ENCODE data around the gene HTR7. TPM values are rescaled to one million over a fixed set of nuclear protein-coding genes. Genes with fewer than 3 reads are reported as not detected.

Gene HTR7
- total and polyA plus RNA-seq, 2 of the 8 experiments (the other 6 are each of a cell fraction or from before 2014, with no cell fraction given): 22.9 to 24.6 TPM

- no peak overlapping the region for H3K9ac ChIP-seq (replicated peaks in 1 of 4; ENCODE audit: extremely low read depth in 1 of 4, low read depth in 3 of 4, low read length in 3 of 4)
- ChIA-PET CTCF (ENCODE audit: partially characterized antibody) (interaction anchor here (0.9 to 3.9 kb wide), 19 partner anchors 11 to 70 kb away, joined by 3 to 48 read pairs (median 10); partner anchors contain the start of gene HTR7), POLR2A (ENCODE audit: partially characterized antibody) (no interaction called here)
- H3K4me3 ChIP-seq (ENCODE audit: extremely low read depth in 1 of 4, insufficient read depth in 2 of 4, low read depth in 3 of 4, low read length in 4 of 4): no peak overlapping the region
- no peak overlapping the region for H3K56ac ChIP-seq (replicated peaks; ENCODE audit: insufficient read length, low read depth, low read length)
- peaks cover 0 to 94% of the 10 kb centered on the region in 2 experiments; a peak in 2 of 4 replicates for H3K79me2 ChIP-seq (ENCODE audit: control insufficient read depth in 1 of 2, insufficient read depth in 2 of 2, low read length in 2 of 2)
- WGBS, 2 experiments (ENCODE audit: extremely low coverage in 1 of 2, insufficient coverage in 1 of 2, insufficient read length in 1 of 2, insufficient replicate concordance in 2 of 2, low coverage in 1 of 2, low lambda C conversion rate in 2 of 2, missing lambda C conversion rate in 1 of 2): 74% methylated on average over 3 of the region's 3 CpGs; no CpG with 5 or more reads in 1 of the 2 experiments
- H3K9me3 ChIP-seq (ENCODE audit: insufficient read depth in 2 of 2, low read depth in 1 of 2, low read length in 1 of 2): no peaks in the 10 kb centered on the region
- no peaks in the 10 kb centered on the region for H3K27me3 ChIP-seq (replicated peaks in 1 of 4; ENCODE audit: control insufficient read depth in 3 of 4, extremely low read depth in 1 of 4, insufficient read depth in 3 of 4, low read length in 3 of 4)
- no peak overlapping the region for H3K4me2 ChIP-seq (ENCODE audit: insufficient read depth in 1 of 2, low read depth in 2 of 2, low read length in 2 of 2)
- H3K18ac ChIP-seq (ENCODE audit: extremely low read depth, low read length): no peak overlapping the region
- H3K79me1 ChIP-seq (ENCODE audit: low read depth, low read length): no peaks in the 10 kb centered on the region
- no peak overlapping the region for H2BK5ac ChIP-seq (ENCODE audit: low read depth, low read length)
- no peak overlapping the region for H4K5ac ChIP-seq (ENCODE audit: insufficient read length, low read depth, low read length)
- no peaks in the 10 kb centered on the region for H3K36me3 ChIP-seq (ENCODE audit: control insufficient read depth in 2 of 4, insufficient read depth in 4 of 4, low read length in 3 of 4)
- no peak overlapping the region for H2AK5ac ChIP-seq (ENCODE audit: low read depth, low read length)
- no peak overlapping the region for H3K14ac ChIP-seq (ENCODE audit: insufficient read length)
- no peak for DNase-seq (ENCODE audit: low read depth in 1 of 2, low spot score in 2 of 2)
- H2BK20ac ChIP-seq (ENCODE audit: low read length): no peak overlapping the region
- H4K8ac ChIP-seq (ENCODE audit: extremely low read depth, insufficient read depth, low read length): no peak overlapping the region
- no peak overlapping the region for H3K27ac ChIP-seq (ENCODE audit: low read depth, low read length)
- peak; percentile 45; the same call in 1 of the 2 replicates for TF ChIP-seq CEBPB (IDR thresholded peaks at IDR 0.05; ENCODE audit: low read depth, low read length)
- TF ChIP-seq CHD2 (IDR thresholded peaks at IDR 0.05; ENCODE audit: low read length): no peak
- TF ChIP-seq KDM4A (IDR thresholded peaks at IDR 0.05; ENCODE audit: low read depth, low read length, severe bottlenecking): no peak
- no peak for TF ChIP-seq JUN (IDR thresholded peaks at IDR 0.05; ENCODE audit: low read depth, low read length)
- no peak overlapping the region for H2AFZ ChIP-seq (ENCODE audit: low read length)
- no peak overlapping the region for H4K91ac ChIP-seq (replicated peaks; ENCODE audit: insufficient read length, low read length)
- no peaks in the 10 kb centered on the region for H4K20me1 ChIP-seq (replicated peaks in 1 of 2; ENCODE audit: control insufficient read depth in 1 of 2, insufficient read depth in 2 of 2, low read length in 2 of 2)
- H2BK15ac ChIP-seq (ENCODE audit: low read length): no peak overlapping the region
- no peak overlapping the region for H2BK120ac ChIP-seq (replicated peaks; ENCODE audit: low read depth, low read length)
- peaks cover 0 to 11% (median 4%) of the 10 kb centered on the region in 4 experiments; a peak in 4 of 7 replicates for H3K4me1 ChIP-seq (replicated peaks in 1 of 4; ENCODE audit: control insufficient read depth in 3 of 4, insufficient read depth in 4 of 4, low read length in 3 of 4)
- peak; percentile 42 for FAIRE-seq
- H3K4ac ChIP-seq (replicated peaks; ENCODE audit: insufficient read length, low read depth, low read length): no peak overlapping the region
- H3K23ac ChIP-seq (ENCODE audit: insufficient read length): no peak overlapping the region
- no peak overlapping the region for H2BK12ac ChIP-seq (ENCODE audit: low read depth, low read length)
- no peaks in the 10 kb centered on the region for H3K23me2 ChIP-seq (ENCODE audit: low read depth, low read length)
Measured at GRCh38 chr10:90788968-90789367, 68.9 kb downstream of the HTR7 start.
